Caco-2 (cell line): ENCODE data around the gene RSRC1. TPM values are rescaled to one million over a fixed set of nuclear protein-coding genes. Genes with fewer than 3 reads are reported as not detected.

Source experiments
- BruUV-seq: library from RNA; stranded (reverse); fragments of 400-500 nt; replicated peaks from 2 replicates; lab custom pipeline; 2021; lab: Mats Ljungman, UMichigan
- CTCF ChIA-PET: fragments of 300-600 bp; sonication (Branson Sonifier 250); formaldehyde crosslinking; loops from one replicate; lab custom pipeline; 2022; ENCODE audit warnings: antibody characterized with exemption; lab: Charles Lee
- POLR2A ChIA-PET: fragments of 300-600 bp; sonication (Branson Sonifier 250); formaldehyde crosslinking; loops from one replicate; lab custom pipeline; 2022; ENCODE audit warnings: antibody characterized with exemption; lab: Charles Lee
- DNase-seq, 2 experiments: peaks; one replicate each; pipeline versions ENCODE4 v3.0.0 to v3.0.0-alpha.2; 2020 to 2022
- H3K27me3 ChIP-seq: replicated peaks from 2 replicates; pipeline ENCODE4 v1.6.0; 2011; ENCODE audit warnings: low read length; ENCODE audit not compliant: control insufficient read depth, insufficient read depth
- H3K36me3 ChIP-seq: 2 replicates; pipeline ENCODE4 v1.5.1; 2011; ENCODE audit warnings: low read length; ENCODE audit not compliant: control insufficient read depth, insufficient read depth
- H3K4me1 ChIP-seq: fragments of 250-450 bp; sonication (Bioruptor Pico); 2 replicates; pipeline ENCODE4 v1.5.1; 2020; ENCODE audit warnings: mild to moderate bottlenecking
- H3K4me3 ChIP-seq: 2 replicates; pipeline ENCODE4 v1.5.1; 2011; ENCODE audit warnings: low read depth, mild to moderate bottlenecking, control low read depth, low read length
- H3K9me3 ChIP-seq: fragments of 250-450 bp; sonication (Bioruptor Pico); 2 replicates; pipeline ENCODE4 v1.5.1; 2020; ENCODE audit warnings: mild to moderate bottlenecking, moderate library complexity
- H3K27ac Mint-ChIP-seq: one replicate; pipeline ENCODE4 v1.8.0; 2022; ENCODE audit warnings: mixed read lengths; ENCODE audit not compliant: unreplicated experiment
- H3K27me3 Mint-ChIP-seq: one replicate; pipeline ENCODE4 v1.8.0; 2022; ENCODE audit warnings: mixed read lengths; ENCODE audit not compliant: insufficient read depth, unreplicated experiment
- H3K36me3 Mint-ChIP-seq: one replicate; pipeline ENCODE4 v1.8.0; 2022; ENCODE audit warnings: mild to moderate bottlenecking, mixed read lengths; ENCODE audit not compliant: insufficient read depth, unreplicated experiment
- H3K4me1 Mint-ChIP-seq: one replicate; pipeline ENCODE4 v1.8.0; 2022; ENCODE audit warnings: low read depth, mixed read lengths; ENCODE audit not compliant: unreplicated experiment
- H3K4me3 Mint-ChIP-seq: one replicate; pipeline ENCODE4 v1.8.0; 2022; ENCODE audit warnings: mild to moderate bottlenecking, moderate library complexity, mixed read lengths; ENCODE audit not compliant: unreplicated experiment
- H3K9me3 Mint-ChIP-seq: one replicate; pipeline ENCODE4 v1.8.0; 2022; ENCODE audit warnings: mixed read lengths; ENCODE audit not compliant: unreplicated experiment
- intact Hi-C: fragments of 100-400 bp; cut with micrococcal nuclease; formaldehyde crosslinking; loops from one replicate; pipeline ENCODE4 v1.10.0; 2022; ENCODE audit not compliant: unreplicated experiment
- total RNA-seq: library from RNA; stranded (reverse); gene quantifications from 2 replicates; pipeline ENCODE4 v1.2.3, GENCODE V29; 2022
- TF ChIP-seq, protein P1 (sequence below), 2 experiments: fragments of 200-600 bp in 1 of 2; IDR thresholded peaks; 1 replicate in 1 of 2; 2 replicates in 1 of 2; pipeline versions ENCODE4 v1.5.1 to v1.8.0; 2011 to 2022; ENCODE audit warnings: antibody characterized with exemption in 1 of 2, control low read depth in 1 of 2, inconsistent platforms in 1 of 2, low read depth in 1 of 2, low read length in 1 of 2, mild to moderate bottlenecking in 1 of 2, moderate library complexity in 1 of 2; ENCODE audit not compliant: insufficient read depth in 1 of 2, severe bottlenecking in 1 of 2, unreplicated experiment in 1 of 2

Gene RSRC1
- total RNA-seq, 1 experiment from 2014 or later: 38.4 TPM

- Mint-ChIP-seq H3K4me3 (no peak overlapping the region), H3K27me3 (no peaks in the 10 kb centered on the region), H3K9me3 (no peaks in the 10 kb centered on the region), H3K27ac (no peak overlapping the region), H3K36me3 (no peaks in the 10 kb centered on the region), H3K4me1 (peaks cover 11% of the 10 kb centered on the region)
- Histone ChIP-seq H3K4me3 (no peak overlapping the region), H3K9me3 (no peaks in the 10 kb centered on the region), H3K4me1 (peaks cover 14% of the 10 kb centered on the region), H3K36me3 (no peaks in the 10 kb centered on the region), H3K27me3 (no peaks in the 10 kb centered on the region)
- BruUV-seq: no TSS peak
- ChIA-PET POLR2A (no interaction called here), CTCF (no interaction called here)
- TF ChIP-seq, protein P1, sequence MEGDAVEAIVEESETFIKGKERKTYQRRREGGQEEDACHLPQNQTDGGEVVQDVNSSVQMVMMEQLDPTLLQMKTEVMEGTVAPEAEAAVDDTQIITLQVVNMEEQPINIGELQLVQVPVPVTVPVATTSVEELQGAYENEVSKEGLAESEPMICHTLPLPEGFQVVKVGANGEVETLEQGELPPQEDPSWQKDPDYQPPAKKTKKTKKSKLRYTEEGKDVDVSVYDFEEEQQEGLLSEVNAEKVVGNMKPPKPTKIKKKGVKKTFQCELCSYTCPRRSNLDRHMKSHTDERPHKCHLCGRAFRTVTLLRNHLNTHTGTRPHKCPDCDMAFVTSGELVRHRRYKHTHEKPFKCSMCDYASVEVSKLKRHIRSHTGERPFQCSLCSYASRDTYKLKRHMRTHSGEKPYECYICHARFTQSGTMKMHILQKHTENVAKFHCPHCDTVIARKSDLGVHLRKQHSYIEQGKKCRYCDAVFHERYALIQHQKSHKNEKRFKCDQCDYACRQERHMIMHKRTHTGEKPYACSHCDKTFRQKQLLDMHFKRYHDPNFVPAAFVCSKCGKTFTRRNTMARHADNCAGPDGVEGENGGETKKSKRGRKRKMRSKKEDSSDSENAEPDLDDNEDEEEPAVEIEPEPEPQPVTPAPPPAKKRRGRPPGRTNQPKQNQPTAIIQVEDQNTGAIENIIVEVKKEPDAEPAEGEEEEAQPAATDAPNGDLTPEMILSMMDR (IDR thresholded peaks at IDR 0.05; ENCODE audit: insufficient read depth in 1 of 2, low read depth in 1 of 2, low read length in 1 of 2, severe bottlenecking in 1 of 2, unreplicated experiment in 1 of 2): no peak
- intact Hi-C loops: no loop called here
- DNase-seq: no peak
These were observed 198.5 kb downstream of the RSRC1 start for GRCh38 chr3:158308236-158308928.

DNA sequence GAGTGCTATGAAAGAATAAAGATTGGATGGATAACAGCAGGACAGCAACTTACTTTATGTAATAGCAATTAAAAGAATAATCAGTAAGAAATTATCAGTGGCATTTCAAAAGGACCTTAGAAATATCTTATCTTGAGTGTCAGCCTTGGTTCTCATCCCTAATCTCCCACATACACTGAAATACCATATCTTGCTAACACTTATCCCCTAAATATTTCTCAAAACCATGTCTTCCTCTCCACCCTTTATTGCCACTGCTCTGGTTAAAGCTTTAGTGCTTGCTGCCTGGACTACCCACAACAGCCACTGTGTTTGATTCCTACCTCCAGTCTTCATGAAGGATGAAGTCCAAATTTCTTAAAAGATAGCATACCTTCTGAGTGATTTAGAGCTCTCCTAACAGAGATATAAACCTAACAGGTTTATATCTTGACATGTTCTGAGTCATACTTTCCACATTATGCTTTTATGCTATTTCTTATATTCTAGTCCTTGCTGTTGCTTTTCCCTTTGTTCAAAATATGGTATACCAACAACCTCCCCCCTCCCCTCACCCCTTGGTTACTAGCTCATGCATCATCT is 202.8 kb downstream of the RSRC1 start:
- H3K4me3 ChIP-seq: no peak overlapping the region
- no peaks in the 10 kb centered on the region for H3K36me3 ChIP-seq
- H3K36me3 Mint-ChIP-seq: no peaks in the 10 kb centered on the region
- no peak overlapping the region for H3K27ac Mint-ChIP-seq
- CTCF ChIA-PET: interaction anchor here (0.6 to 0.7 kb wide), 2 partner anchors 448 to 883 kb away, joined by 3 to 4 read pairs; no protein-coding TSS in a partner anchor
- peaks cover 14% of the 10 kb centered on the region for H3K4me1 ChIP-seq
- no peaks in the 10 kb centered on the region for H3K9me3 ChIP-seq
- no peaks in the 10 kb centered on the region for H3K9me3 Mint-ChIP-seq
- BruUV-seq: no TSS peak
- no peaks in the 10 kb centered on the region for H3K27me3 Mint-ChIP-seq
- no peak overlapping the region for H3K4me3 Mint-ChIP-seq
- TF ChIP-seq, protein P1 (IDR thresholded peaks at IDR 0.05; ENCODE audit: insufficient read depth in 1 of 2, low read depth in 1 of 2, low read length in 1 of 2, severe bottlenecking in 1 of 2, unreplicated experiment in 1 of 2): no peak
- intact Hi-C loops: loop anchor here (1.0 to 10.0 kb wide), 5 partner anchors 122 to 548 kb away; partner anchors contain the start of gene RSRC1
- H3K27me3 ChIP-seq: no peaks in the 10 kb centered on the region
- peaks cover 11% of the 10 kb centered on the region for H3K4me1 Mint-ChIP-seq
- POLR2A ChIA-PET: interaction anchor here (0.6 kb wide), 1 partner anchor 203 kb away, joined by 3 read pairs; the partner anchor contains the start of gene RSRC1
- DNase-seq: peak in 1 of 2 experiments; percentile 1

DNA sequence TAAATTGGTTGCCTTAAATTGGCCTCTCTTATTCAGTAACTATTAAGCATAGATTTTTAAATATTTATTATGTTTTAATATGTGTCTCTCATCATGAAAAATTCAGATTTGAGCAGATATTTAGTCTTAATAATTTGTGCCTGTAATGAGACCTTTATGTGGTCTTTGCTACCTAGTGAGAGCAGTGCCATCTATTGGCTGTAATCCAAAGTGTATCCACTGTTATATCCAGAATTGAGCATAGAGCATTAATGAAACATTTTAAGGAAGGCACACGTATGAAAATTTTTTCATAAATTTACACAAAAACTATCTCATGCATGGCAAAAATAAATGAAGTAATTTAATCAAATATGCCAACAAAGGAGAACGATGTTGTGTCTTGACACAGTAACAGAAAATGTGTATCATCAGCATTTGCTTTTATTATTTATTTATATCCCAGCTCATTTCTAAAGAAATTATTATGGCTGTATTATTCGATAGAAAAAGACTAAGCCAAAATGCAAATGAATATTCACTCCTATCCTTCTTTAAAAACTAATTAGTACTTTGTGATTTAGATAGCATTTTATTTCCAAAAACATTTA is 203.5 kb downstream of the RSRC1 start:
- no TSS peak for BruUV-seq
- Histone ChIP-seq H3K4me1 (peaks cover 14% of the 10 kb centered on the region), H3K27me3 (no peaks in the 10 kb centered on the region), H3K9me3 (no peaks in the 10 kb centered on the region), H3K36me3 (no peaks in the 10 kb centered on the region), H3K4me3 (no peak overlapping the region)
- H3K27me3 Mint-ChIP-seq: no peaks in the 10 kb centered on the region
- no peaks in the 10 kb centered on the region for H3K9me3 Mint-ChIP-seq
- ChIA-PET CTCF (interaction anchor here (0.5 to 0.6 kb wide), 2 partner anchors 204 to 882 kb away, joined by 3 to 4 read pairs; partner anchors contain the start of gene RSRC1), POLR2A (no interaction called here)
- no peak overlapping the region for H3K4me3 Mint-ChIP-seq
- intact Hi-C loops: loop anchor here (1.0 to 10.0 kb wide), 5 partner anchors 121 to 549 kb away; partner anchors contain the start of gene RSRC1
- no peaks in the 10 kb centered on the region for H3K36me3 Mint-ChIP-seq
- TF ChIP-seq, protein P1 (IDR thresholded peaks at IDR 0.05; ENCODE audit: insufficient read depth in 1 of 2, low read depth in 1 of 2, low read length in 1 of 2, severe bottlenecking in 1 of 2, unreplicated experiment in 1 of 2): peak; percentile 47 to 61
- peak in 1 of 2 experiments; percentile 22 for DNase-seq
- H3K4me1 Mint-ChIP-seq: peaks cover 11% of the 10 kb centered on the region
- no peak overlapping the region for H3K27ac Mint-ChIP-seq
